Measurements from ENCODE around the gene WHRN.

WHRN gene

GRCh38 chr9:114388357-114388682 is 117.0 kb downstream of the WHRN start:
- peak overlapping the region; percentile 83 for H3K4me3 Mint-ChIP-seq
- no peaks in the 10 kb centered on the region for H3K27me3 Mint-ChIP-seq (ENCODE audit: low read depth, poor library complexity)
- H3K27ac Mint-ChIP-seq, result no peak overlapping the region
- no peak for TF ChIP-seq CTCF (IDR thresholded peaks at IDR 0.05)
- no peak for DNase-seq
- H3K9me3 Mint-ChIP-seq, result no peaks in the 10 kb centered on the region
- H3K36me3 Mint-ChIP-seq (ENCODE audit: low read depth), result no peaks in the 10 kb centered on the region
- peaks cover 84% of the 10 kb centered on the region for H3K4me1 Mint-ChIP-seq

- DNase-seq, result peak; percentile 75
- H3K36me3 Mint-ChIP-seq (ENCODE audit: low read depth), result no peaks in the 10 kb centered on the region
- no peak for TF ChIP-seq CTCF (IDR thresholded peaks at IDR 0.05)
Measured at GRCh38 chr9:114387680-114388356, 117.5 kb downstream of the WHRN start, which contains the start of gene AKNA. TSS of gene AKNA (minus strand) at chr9:114387982. CDS start at chr9:114381333, 6,649 bp downstream.

GRCh38 chr9:114386886-114387679 is 118.2 kb downstream of the WHRN start:
- peak overlapping the region; percentile 49 for H3K27ac Mint-ChIP-seq

More at GRCh38 chr9:114387680-114388356, 117.5 kb downstream of the WHRN start, which contains the start of gene AKNA:
- Mint-ChIP-seq H3K9me3 (no peaks in the 10 kb centered on the region), H3K27ac (peak within 1 kb of the TSS; percentile 49), H3K27me3 (ENCODE audit: low read depth, poor library complexity) (no peaks in the 10 kb centered on the region), H3K4me3 (peak within 1 kb of the TSS; percentile 83), H3K4me1 (peaks cover 88% of the 10 kb centered on the region)

GRCh38 chr9:114386361-114386885 is 118.8 kb downstream of the WHRN start:
- Mint-ChIP-seq H3K27ac (peak overlapping the region; percentile 49), H3K4me3 (peak overlapping the region; percentile 83), H3K4me1 (peaks cover 94% of the 10 kb centered on the region), H3K27me3 (ENCODE audit: low read depth, poor library complexity) (peaks cover 4% of the 10 kb centered on the region), H3K9me3 (no peaks in the 10 kb centered on the region), H3K36me3 (ENCODE audit: low read depth) (no peaks in the 10 kb centered on the region)
- TF ChIP-seq CTCF (IDR thresholded peaks at IDR 0.05), result no peak
- no peak for DNase-seq

More at GRCh38 chr9:114386886-114387679, 118.2 kb downstream of the WHRN start:
- DNase-seq, result no peak
- Mint-ChIP-seq H3K36me3 (ENCODE audit: low read depth) (no peaks in the 10 kb centered on the region), H3K9me3 (no peaks in the 10 kb centered on the region), H3K4me3 (peak overlapping the region; percentile 83), H3K27me3 (ENCODE audit: low read depth, poor library complexity) (peaks cover 4% of the 10 kb centered on the region), H3K4me1 (peaks cover 91% of the 10 kb centered on the region)
- no peak for TF ChIP-seq CTCF (IDR thresholded peaks at IDR 0.05)

- no peak for TF ChIP-seq CTCF (IDR thresholded peaks at IDR 0.05)
- Mint-ChIP-seq H3K36me3 (ENCODE audit: low read depth) (no peaks in the 10 kb centered on the region), H3K4me1 (peaks cover 87% of the 10 kb centered on the region), H3K27me3 (ENCODE audit: low read depth, poor library complexity) (peaks cover 4% of the 10 kb centered on the region), H3K9me3 (no peaks in the 10 kb centered on the region), H3K4me3 (peak overlapping the region; percentile 83), H3K27ac (no peak overlapping the region)
- DNase-seq, result no peak
Measured at GRCh38 chr9:114385397-114386181, 119.7 kb downstream of the WHRN start.

Data from nephron progenitor cell (in vitro differentiated cells).